Measurements from ENCODE around the gene ZNF831. TPM values are rescaled to one million over a fixed set of nuclear protein-coding genes. Genes with fewer than 3 reads are reported as not detected.

ZNF831 gene
- total and polyA plus RNA-seq, 4 donors, result 0.14 to 1.0 (median 0.56) TPM

DNA sequence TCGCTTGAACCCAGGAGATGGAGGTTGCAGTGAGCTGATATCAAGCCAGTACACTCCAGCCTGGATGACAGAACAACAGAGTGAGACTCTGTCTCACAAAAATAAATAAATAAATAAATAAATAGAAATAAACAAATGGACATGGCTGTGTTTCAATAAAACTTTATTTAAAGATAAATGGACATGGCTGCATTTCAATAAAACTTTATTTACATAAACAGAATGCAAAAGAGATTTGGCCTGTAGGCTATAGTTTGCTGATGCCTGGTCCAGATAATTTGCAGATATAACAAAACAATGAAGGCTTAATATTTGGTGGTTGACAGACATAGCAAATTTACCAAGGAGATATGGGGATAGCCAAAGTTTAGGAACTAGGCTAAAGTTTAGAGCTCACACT, 66.8 kb downstream of the ZNF831 start:
- Histone ChIP-seq H3K9ac (ENCODE audit: insufficient read depth in 1 of 2, low read length in 2 of 2) (no peak overlapping the region), H3K27me3 (ENCODE audit: control insufficient read depth in 3 of 3, insufficient read depth in 3 of 3, low read length in 2 of 3) (peaks cover 0 to 15% (median 15%) of the 10 kb centered on the region in 3 donors), H3K4me1 (ENCODE audit: control insufficient read depth in 5 of 5, insufficient read depth in 5 of 5, low read length in 5 of 5) (no peaks in the 10 kb centered on the region), H3K4me3 (no peak overlapping the region), H3K27ac (ENCODE audit: low read depth in 1 of 2, low read length in 1 of 2) (no peak overlapping the region), H3K9me3 (ENCODE audit: control insufficient read depth in 4 of 4, insufficient read depth in 3 of 4, low read length in 3 of 4) (peaks cover 0 to 3% (median 0%) of the 10 kb centered on the region in 4 donors), H3K36me3 (ENCODE audit: control insufficient read depth in 4 of 4, insufficient read depth in 4 of 4, low read length in 4 of 4) (no peaks in the 10 kb centered on the region)
- TF ChIP-seq, protein P1, sequence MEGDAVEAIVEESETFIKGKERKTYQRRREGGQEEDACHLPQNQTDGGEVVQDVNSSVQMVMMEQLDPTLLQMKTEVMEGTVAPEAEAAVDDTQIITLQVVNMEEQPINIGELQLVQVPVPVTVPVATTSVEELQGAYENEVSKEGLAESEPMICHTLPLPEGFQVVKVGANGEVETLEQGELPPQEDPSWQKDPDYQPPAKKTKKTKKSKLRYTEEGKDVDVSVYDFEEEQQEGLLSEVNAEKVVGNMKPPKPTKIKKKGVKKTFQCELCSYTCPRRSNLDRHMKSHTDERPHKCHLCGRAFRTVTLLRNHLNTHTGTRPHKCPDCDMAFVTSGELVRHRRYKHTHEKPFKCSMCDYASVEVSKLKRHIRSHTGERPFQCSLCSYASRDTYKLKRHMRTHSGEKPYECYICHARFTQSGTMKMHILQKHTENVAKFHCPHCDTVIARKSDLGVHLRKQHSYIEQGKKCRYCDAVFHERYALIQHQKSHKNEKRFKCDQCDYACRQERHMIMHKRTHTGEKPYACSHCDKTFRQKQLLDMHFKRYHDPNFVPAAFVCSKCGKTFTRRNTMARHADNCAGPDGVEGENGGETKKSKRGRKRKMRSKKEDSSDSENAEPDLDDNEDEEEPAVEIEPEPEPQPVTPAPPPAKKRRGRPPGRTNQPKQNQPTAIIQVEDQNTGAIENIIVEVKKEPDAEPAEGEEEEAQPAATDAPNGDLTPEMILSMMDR (IDR thresholded peaks at IDR 0.05; ENCODE audit: control extremely low read depth, extremely low read depth), result no peak
- ATAC-seq (ENCODE audit: insufficient read depth, low FRiP score), result no peak
- DNase-seq, result no peak
- WGBS, 2 donors, result 96 to 100% methylated on average over 1 of the region's 1 CpG

DNA sequence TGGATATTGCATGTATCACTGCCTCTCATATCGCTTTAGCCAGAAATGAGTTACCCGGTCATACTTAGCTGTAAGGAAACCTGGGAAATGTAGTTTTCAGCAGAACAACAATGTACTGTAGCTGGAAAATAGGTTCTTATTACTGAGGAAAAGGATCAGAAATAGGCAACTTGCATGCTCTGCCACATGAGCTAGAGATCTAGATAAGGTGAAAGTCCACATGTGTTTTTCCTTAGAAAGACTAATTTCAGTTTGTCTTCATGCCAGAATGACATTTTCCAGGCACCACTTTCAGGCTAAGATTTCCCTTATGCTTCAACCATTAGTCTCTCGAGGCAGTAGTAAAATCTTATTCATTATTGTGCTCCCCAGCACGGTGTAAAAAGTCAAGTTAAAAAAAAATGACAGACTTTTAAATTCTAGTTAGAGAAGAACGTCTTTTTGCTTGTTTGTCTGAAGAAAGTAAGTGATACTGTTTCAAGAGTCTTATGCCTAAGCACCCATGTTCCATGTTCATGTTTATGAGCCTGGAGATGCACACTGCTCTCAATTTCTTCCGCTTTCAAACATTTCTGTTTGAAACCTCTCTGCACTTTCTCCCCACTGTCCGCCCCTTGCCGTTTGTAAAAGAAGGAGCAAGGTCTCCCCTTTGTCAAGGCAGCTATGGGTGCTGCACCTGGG, 67.6 kb downstream of the ZNF831 start:
- Histone ChIP-seq H3K9me3 (ENCODE audit: control insufficient read depth in 4 of 4, insufficient read depth in 3 of 4, low read length in 3 of 4) (peaks cover 0 to 3% (median 0%) of the 10 kb centered on the region in 4 donors), H3K4me3 (no peak overlapping the region), H3K9ac (ENCODE audit: insufficient read depth in 1 of 2, low read length in 2 of 2) (no peak overlapping the region), H3K27me3 (ENCODE audit: control insufficient read depth in 3 of 3, insufficient read depth in 3 of 3, low read length in 2 of 3) (peaks cover 0 to 9% (median 7%) of the 10 kb centered on the region in 3 donors), H3K4me1 (ENCODE audit: control insufficient read depth in 5 of 5, insufficient read depth in 5 of 5, low read length in 5 of 5) (no peaks in the 10 kb centered on the region), H3K36me3 (ENCODE audit: control insufficient read depth in 4 of 4, insufficient read depth in 4 of 4, low read length in 4 of 4) (no peaks in the 10 kb centered on the region), H3K27ac (ENCODE audit: low read depth in 1 of 2, low read length in 1 of 2) (no peak overlapping the region)
- DNase-seq (no peak), ATAC-seq (ENCODE audit: insufficient read depth, low FRiP score) (no peak)
- WGBS, 2 donors, result 66 to 78% methylated on average over 8 of the region's 8 CpGs
- TF ChIP-seq, protein P1 (IDR thresholded peaks at IDR 0.05; ENCODE audit: control extremely low read depth, extremely low read depth), result no peak

DNA sequence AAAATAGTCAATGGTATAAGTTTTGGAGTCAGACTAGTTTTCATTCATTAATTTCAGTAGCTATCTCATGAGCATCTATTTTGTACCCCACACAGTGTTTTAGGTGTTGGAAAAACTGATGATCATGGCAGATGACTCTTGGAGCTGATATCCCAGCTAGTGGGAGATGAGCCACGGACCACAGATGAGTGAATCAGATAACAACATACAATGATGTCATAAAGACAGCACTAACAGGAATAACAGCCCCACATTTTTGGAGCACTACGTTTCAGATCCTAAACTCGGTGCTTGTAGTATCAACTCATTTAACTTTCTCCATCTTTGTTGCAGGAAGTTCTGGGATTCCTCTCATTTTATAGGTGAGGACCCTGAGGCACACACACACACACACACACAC, 69.0 kb downstream of the ZNF831 start:
- no peak overlapping the region for H3K4me3 ChIP-seq
- H3K9me3 ChIP-seq (ENCODE audit: control insufficient read depth in 4 of 4, insufficient read depth in 3 of 4, low read length in 3 of 4), result peaks cover 0 to 3% (median 0%) of the 10 kb centered on the region in 4 donors
- H3K9ac ChIP-seq (ENCODE audit: insufficient read depth in 1 of 2, low read length in 2 of 2), result no peak overlapping the region
- H3K36me3 ChIP-seq (ENCODE audit: control insufficient read depth in 4 of 4, insufficient read depth in 4 of 4, low read length in 4 of 4), result no peaks in the 10 kb centered on the region
- DNase-seq (no peak), ATAC-seq (ENCODE audit: insufficient read depth, low FRiP score) (no peak)
- TF ChIP-seq, protein P1 (IDR thresholded peaks at IDR 0.05; ENCODE audit: control extremely low read depth, extremely low read depth), result no peak
- H3K27ac ChIP-seq (ENCODE audit: low read depth in 1 of 2, low read length in 1 of 2), result no peak overlapping the region
- H3K27me3 ChIP-seq (ENCODE audit: control insufficient read depth in 3 of 3, insufficient read depth in 3 of 3, low read length in 2 of 3), result peaks cover 0 to 9% (median 7%) of the 10 kb centered on the region in 3 donors
- no peaks in the 10 kb centered on the region for H3K4me1 ChIP-seq (ENCODE audit: control insufficient read depth in 5 of 5, insufficient read depth in 5 of 5, low read length in 5 of 5)
- WGBS, 2 donors, result 71 to 84% methylated on average over 3 of the region's 3 CpGs

All from lung (tissue), 12 donors.